Liver (tissue), 9 donors: ENCODE results near the gene FAM171A1. TPM values are rescaled to one million over a fixed set of nuclear protein-coding genes. Genes with fewer than 3 reads are reported as not detected.

Source experiments
- DNase-seq: peaks from one replicate; pipeline ENCODE4 v3.0.0-alpha.2; 2017; ENCODE audit warnings: low spot score
- H3K27ac ChIP-seq, 2 donors: one replicate each; pipeline ENCODE4 v1.7.0; 2013; ENCODE audit warnings: inconsistent platforms in 2 of 2, low read length in 2 of 2, control low read depth in 1 of 2, low read depth in 1 of 2, mild to moderate bottlenecking in 1 of 2
- H3K27me3 ChIP-seq, 4 donors: one replicate each; pipeline versions ENCODE4 v1.6.1 to v1.7.0; 2013; ENCODE audit warnings: low read length in 3 of 4, inconsistent platforms in 1 of 4, mild to moderate bottlenecking in 1 of 4, moderate library complexity in 1 of 4; ENCODE audit not compliant: control insufficient read depth in 4 of 4, insufficient read depth in 4 of 4
- H3K36me3 ChIP-seq, 4 donors: one replicate each; pipeline versions ENCODE4 v1.6.1 to v1.7.0; 2013; ENCODE audit warnings: low read length in 3 of 4, mild to moderate bottlenecking in 3 of 4, low read depth in 1 of 4, moderate library complexity in 1 of 4; ENCODE audit not compliant: control insufficient read depth in 4 of 4, insufficient read depth in 3 of 4
- H3K4me1 ChIP-seq, 4 donors: one replicate each; pipeline versions ENCODE4 v1.6.1 to v1.7.0; 2013; ENCODE audit warnings: low read length in 3 of 4, mild to moderate bottlenecking in 3 of 4, moderate library complexity in 1 of 4; ENCODE audit not compliant: control insufficient read depth in 4 of 4, insufficient read depth in 4 of 4
- H3K4me3 ChIP-seq, 3 donors: one replicate each; pipeline versions ENCODE4 v1.6.1 to v1.7.0; 2013; ENCODE audit warnings: low read length in 3 of 3, control low read depth in 1 of 3, low read depth in 1 of 3, mild to moderate bottlenecking in 1 of 3
- H3K9ac ChIP-seq, 2 donors: one replicate each; pipeline ENCODE4 v1.7.0; 2013; ENCODE audit warnings: low read length in 2 of 2, mild to moderate bottlenecking in 2 of 2, moderate library complexity in 2 of 2, control low read depth in 1 of 2, low read depth in 1 of 2
- H3K9me3 ChIP-seq, 4 donors: one replicate each; pipeline versions ENCODE4 v1.6.1 to v1.7.0; 2013; ENCODE audit warnings: low read length in 3 of 4; ENCODE audit not compliant: control insufficient read depth in 4 of 4
- ATF3 ChIP-seq: IDR thresholded peaks from 2 replicates; pipeline ENCODE4 v1.6.1; 2016; ENCODE audit warnings: antibody characterized with exemption
- CTCF ChIP-seq: fragments of 150-350 bp; IDR thresholded peaks from 2 replicates; pipeline ENCODE4 v1.5.1; 2017; ENCODE audit warnings: improper control_type of control experiment, low read depth, low read length; ENCODE audit not compliant: missing input control
- FOXA1 ChIP-seq: IDR thresholded peaks from 2 replicates; pipeline ENCODE4 v1.6.1; 2016; ENCODE audit warnings: antibody characterized with exemption
- GABPA ChIP-seq, 2 donors: IDR thresholded peaks in 1 of 2; conservative IDR thresholded peaks in 1 of 2; 2 replicates each; pipeline ENCODE4 v1.6.1; 2016; ENCODE audit warnings: antibody characterized with exemption in 2 of 2, mild to moderate bottlenecking in 1 of 2, moderate library complexity in 1 of 2
- HNF4A ChIP-seq, 2 donors: conservative IDR thresholded peaks; 2 replicates each; pipeline ENCODE4 v1.6.1; 2016; ENCODE audit warnings: antibody characterized with exemption in 2 of 2, mild to moderate bottlenecking in 2 of 2
- HNF4G ChIP-seq: IDR thresholded peaks from 2 replicates; pipeline ENCODE4 v1.6.1; 2016; ENCODE audit warnings: antibody characterized with exemption
- JUND ChIP-seq, 2 donors: IDR thresholded peaks; 2 replicates each; pipeline ENCODE4 v1.6.1; 2016; ENCODE audit warnings: antibody characterized with exemption in 2 of 2
- MAX ChIP-seq: IDR thresholded peaks from 2 replicates; pipeline ENCODE4 v1.6.1; 2016; ENCODE audit warnings: antibody characterized with exemption
- NR2F2 ChIP-seq: IDR thresholded peaks from 2 replicates; pipeline ENCODE4 v1.6.1; 2016; ENCODE audit warnings: antibody characterized with exemption
- REST ChIP-seq: IDR thresholded peaks from 2 replicates; pipeline ENCODE4 v1.6.1; 2016; ENCODE audit warnings: antibody characterized with exemption, mild to moderate bottlenecking
- SP1 ChIP-seq: IDR thresholded peaks from 2 replicates; pipeline ENCODE4 v1.6.1; 2018; ENCODE audit warnings: antibody characterized with exemption, mild to moderate bottlenecking
- YY1 ChIP-seq: IDR thresholded peaks from 2 replicates; pipeline ENCODE4 v1.6.1; 2016; ENCODE audit warnings: antibody characterized with exemption, mild to moderate bottlenecking
- ZBTB33 ChIP-seq: IDR thresholded peaks from 2 replicates; pipeline ENCODE4 v1.6.1; 2016; ENCODE audit warnings: antibody characterized with exemption
- WGBS: extraction: QIAGEN DNeasy Blood & Tissue Kit; methylation state at CpG from one replicate; pipeline ENCODE4 v1.1.7; 2013; 5-methylcytosine and 5-hydroxymethylcytosine counted together
- polyA plus RNA-seq, 2 donors: library from polyadenylated mRNA; stranded (reverse) in 1 of 2; unstranded in 1 of 2; fragments of 200-250 nt in 1 of 2; fragments of >200 nt in 1 of 2; fragmentation: Nextera tagmentation in 1 of 2; extraction: Ambion mirVana in 1 of 2; gene quantifications; one replicate each; pipeline versions ENCODE4 v1.2.1 to v1.2.3, GENCODE V29; 2013 to 2015
- total RNA-seq, 2 donors: library from RNA; depleted of rRNA; stranded (reverse); fragments of >200 nt; gene quantifications; one replicate each; pipeline ENCODE4 v1.2.3, GENCODE V29; 2014
- donor health status: healthy.
- donor health status: healthy.
- donor health status: healthy.
- donor health status: healthy.
- donor health status: healthy.

FAM171A1 gene
- total and polyA plus RNA-seq, 4 donors: 2.5 to 10.2 (median 7.7) TPM

GRCh38 chr10:15230257-15230656 lies 140.8 kb downstream of the FAM171A1 start:
- no peaks in the 10 kb centered on the region for H3K27me3 ChIP-seq
- no peaks in the 10 kb centered on the region for H3K36me3 ChIP-seq
- no peak for TF ChIP-seq JUND (IDR thresholded peaks at IDR 0.05)
- no peak for TF ChIP-seq HNF4A (conservative IDR thresholded peaks at IDR 0.05)
- TF ChIP-seq YY1: no peak
- no peak for TF ChIP-seq ZBTB33
- no peak for TF ChIP-seq MAX
- no peak for TF ChIP-seq ATF3
- no peak for TF ChIP-seq HNF4G
- TF ChIP-seq GABPA (IDR thresholded peaks at IDR 0.05 in 1 of 2, conservative IDR thresholded peaks at IDR 0.05 in 1 of 2): no peak
- TF ChIP-seq NR2F2: no peak
- no peak for TF ChIP-seq CTCF
- no peak overlapping the region for H3K27ac ChIP-seq
- H3K4me3 ChIP-seq: no peak overlapping the region
- no peak overlapping the region for H3K9ac ChIP-seq
- DNase-seq: no peak
- WGBS: 78% methylated on average over 3 of the region's 3 CpGs
- no peaks in the 10 kb centered on the region for H3K9me3 ChIP-seq
- H3K4me1 ChIP-seq: peaks cover 0 to 3% (median 1%) of the 10 kb centered on the region in 4 donors

- Histone ChIP-seq H3K4me1 (peaks cover 0 to 3% (median 1%) of the 10 kb centered on the region in 4 donors), H3K9me3 (no peaks in the 10 kb centered on the region), H3K36me3 (no peaks in the 10 kb centered on the region), H3K27ac (no peak overlapping the region), H3K27me3 (no peaks in the 10 kb centered on the region), H3K9ac (no peak overlapping the region), H3K4me3 (no peak overlapping the region)
- WGBS: 90% methylated on average over 4 of the region's 4 CpGs
- TF ChIP-seq JUND (IDR thresholded peaks at IDR 0.05) (no peak), NR2F2 (no peak), REST (no peak), SP1 (no peak), HNF4A (conservative IDR thresholded peaks at IDR 0.05) (no peak), FOXA1 (no peak), ZBTB33 (no peak), ATF3 (no peak), HNF4G (no peak), YY1 (no peak), CTCF (no peak)
- no peak for DNase-seq
These were observed 141.8 kb downstream of the FAM171A1 start for GRCh38 chr10:15229268-15229667.
